A673 (cell line): Measurements from ENCODE around the gene TOPAZ1. TPM values are rescaled to one million over a fixed set of nuclear protein-coding genes. Genes with fewer than 3 reads are reported as not detected.

Experiments
- BruUV-seq: library from RNA; stranded (reverse); fragments of 400-500 nt; replicated peaks from 2 replicates; lab custom pipeline; 2021; lab: Mats Ljungman, UMichigan
- CTCF ChIA-PET: fragments of 300-600 bp; sonication (Branson Sonifier 250); formaldehyde crosslinking; loops from one replicate; lab custom pipeline; 2022; ENCODE audit warnings: antibody characterized with exemption; lab: Charles Lee
- POLR2A ChIA-PET: fragments of 300-600 bp; sonication (Branson Sonifier 250); formaldehyde crosslinking; loops from one replicate; lab custom pipeline; 2022; ENCODE audit warnings: antibody characterized with exemption; ENCODE audit not compliant: low non-redundant PET; lab: Charles Lee
- DNase-seq: peaks from one replicate; pipeline ENCODE4 v3.0.0-alpha.2; 2015; ENCODE audit warnings: low spot score
- H3K27ac ChIP-seq: fragments of 200-600 bp; sonication (generic); 2 replicates; pipeline ENCODE4 v1.5.1; 2016; ENCODE audit warnings: mixed run types, low read depth, mild to moderate bottlenecking, mixed read lengths, antibody characterized with exemption, low read length; ENCODE audit not compliant: poor library complexity, severe bottlenecking
- H3K27me3 ChIP-seq: fragments of 200-600 bp; sonication (generic); replicated peaks from 2 replicates; pipeline ENCODE4 v1.6.1; 2017; ENCODE audit warnings: mixed run types, low read depth, mild to moderate bottlenecking, mixed read lengths, antibody characterized with exemption, low read length; ENCODE audit not compliant: insufficient read depth, poor library complexity
- H3K36me3 ChIP-seq: fragments of 200-600 bp; sonication (generic); 2 replicates; pipeline ENCODE4 v1.6.1; 2016; ENCODE audit warnings: mixed run types, mild to moderate bottlenecking, mixed read lengths, antibody characterized with exemption, low read length; ENCODE audit not compliant: insufficient read depth, poor library complexity, severe bottlenecking
- H3K4me1 ChIP-seq: fragments of 200-600 bp; sonication (generic); 2 replicates; pipeline ENCODE4 v1.6.1; 2017; ENCODE audit warnings: mixed run types, mild to moderate bottlenecking, mixed read lengths, antibody characterized with exemption, low read length; ENCODE audit not compliant: insufficient read depth, poor library complexity, severe bottlenecking
- H3K4me3 ChIP-seq: fragments of 200-600 bp; sonication (generic); 2 replicates; pipeline ENCODE4 v1.5.1; 2016; ENCODE audit warnings: low read depth, mixed run types, mild to moderate bottlenecking, mixed read lengths, low read length; ENCODE audit not compliant: poor library complexity, severe bottlenecking
- H3K9me3 ChIP-seq: fragments of 200-600 bp; sonication (generic); 2 replicates; pipeline ENCODE4 v1.6.1; 2016; ENCODE audit warnings: mixed run types, low read depth, mild to moderate bottlenecking, mixed read lengths, antibody characterized with exemption, low read length; ENCODE audit not compliant: poor library complexity, severe bottlenecking
- CTCF ChIP-seq: fragments of 300-800, 200-600 bp; sonication (generic); conservative IDR thresholded peaks from 2 replicates; pipeline ENCODE4 v1.5.1; 2017; ENCODE audit warnings: low read depth, mild to moderate bottlenecking, antibody characterized with exemption, low read length, moderate library complexity, mixed read lengths
- EZH2 ChIP-seq: fragments of 200-600 bp; sonication (generic); IDR thresholded peaks from 2 replicates; pipeline ENCODE4 v1.6.1; 2017; ENCODE audit warnings: borderline replicate concordance, low read depth, mild to moderate bottlenecking, mixed read lengths, antibody characterized with exemption, low read length; ENCODE audit not compliant: poor library complexity, severe bottlenecking
- intact Hi-C: fragments of 100-400 bp; cut with micrococcal nuclease; formaldehyde crosslinking; loops from one replicate; pipeline ENCODE4 v1.10.0; 2022; ENCODE audit not compliant: unreplicated experiment
- total RNA-seq: library from RNA; stranded (reverse); gene quantifications from 2 replicates; pipeline ENCODE4 v1.2.3, GENCODE V29; 2021

TOPAZ1 gene
- total RNA-seq, 1 experiment from 2014 or later: not detected

GRCh38 chr3:44264146-44264545 is 22.5 kb downstream of the TOPAZ1 start:
- ChIA-PET POLR2A (no interaction called here), CTCF (no interaction called here)
- BruUV-seq: no TSS peak
- TF ChIP-seq CTCF: no peak
- TF ChIP-seq EZH2: no peak
- Histone ChIP-seq H3K27me3 (no peaks in the 10 kb centered on the region), H3K27ac (no peak overlapping the region), H3K9me3 (no peaks in the 10 kb centered on the region), H3K36me3 (no peaks in the 10 kb centered on the region), H3K4me1 (no peaks in the 10 kb centered on the region), H3K4me3 (no peak overlapping the region)
- intact Hi-C loops: no loop called here
- DNase-seq: no peak

DNA sequence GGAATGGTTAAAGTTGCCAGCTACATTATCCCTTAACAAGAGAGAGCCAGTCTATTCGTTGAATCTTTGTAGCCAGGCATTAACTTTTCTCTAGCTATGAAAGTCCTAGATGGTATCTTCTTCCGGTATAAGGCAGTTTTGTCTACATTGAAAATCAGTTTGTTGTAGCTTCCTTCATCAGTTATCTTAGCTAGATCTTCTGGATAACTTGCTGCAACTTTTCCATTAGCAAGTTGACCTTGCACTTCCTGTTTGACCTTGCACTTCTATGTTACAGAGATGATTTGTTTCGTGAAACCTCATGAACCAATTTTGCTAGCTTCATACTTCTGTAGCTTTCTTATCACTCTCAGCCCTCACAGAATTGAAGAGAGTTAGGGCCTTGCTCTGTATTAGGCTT is 24.1 kb downstream of the TOPAZ1 start:
- TF ChIP-seq EZH2: no peak
- TF ChIP-seq CTCF: no peak
- Histone ChIP-seq H3K4me3 (no peak overlapping the region), H3K4me1 (no peaks in the 10 kb centered on the region), H3K9me3 (no peaks in the 10 kb centered on the region), H3K27me3 (no peaks in the 10 kb centered on the region), H3K27ac (no peak overlapping the region), H3K36me3 (no peaks in the 10 kb centered on the region)
- intact Hi-C loops: no loop called here
- CTCF ChIA-PET: no interaction called here
- no peak for DNase-seq
- POLR2A ChIA-PET: no interaction called here
- no TSS peak for BruUV-seq

GRCh38 chr3:44272191-44272590 is 30.5 kb downstream of the TOPAZ1 start:
- no peak overlapping the region for H3K4me3 ChIP-seq
- H3K36me3 ChIP-seq: no peaks in the 10 kb centered on the region
- no peaks in the 10 kb centered on the region for H3K27me3 ChIP-seq
- TF ChIP-seq CTCF (no peak), EZH2 (no peak)
- POLR2A ChIA-PET: no interaction called here
- CTCF ChIA-PET: no interaction called here
- intact Hi-C loops: no loop called here
- H3K4me1 ChIP-seq: no peaks in the 10 kb centered on the region
- no peak overlapping the region for H3K27ac ChIP-seq
- BruUV-seq: no TSS peak
- no peaks in the 10 kb centered on the region for H3K9me3 ChIP-seq
- DNase-seq: no peak
